GM12878 (cell line): ENCODE data around the gene ZNF501. TPM values are rescaled to one million over a fixed set of nuclear protein-coding genes. Genes with fewer than 3 reads are reported as not detected.

ENCODE experiments used
- ATAC-seq: fragments of 200-7000 bp; cut with Tn5 transposase; 3 replicates; pipeline ENCODE4 v1.9.1; 2020; ENCODE audit warnings: mild to moderate bottlenecking, moderate library complexity
- BruUV-seq: library from RNA; stranded (reverse); fragments of 400-500 nt; replicated peaks from 2 replicates; lab custom pipeline; 2021; lab: Mats Ljungman, UMichigan
- CTCF ChIA-PET: fragments of 300-600 bp; sonication (Branson Sonifier 250); formaldehyde crosslinking; extraction: SDS; loops from one replicate; lab custom pipeline; 2021; ENCODE audit warnings: inconsistent platforms; lab: Yijun Ruan, JAX
- POLR2A ChIA-PET: fragments of 350-600 bp; formaldehyde crosslinking; extraction: SDS; loops from one replicate; lab custom pipeline; 2021; ENCODE audit warnings: inconsistent platforms; lab: Charles Lee
- RAD21 ChIA-PET: fragments of 300-600 bp; sonication (Branson Sonifier 250); formaldehyde crosslinking; loops from one replicate; lab custom pipeline; 2023; ENCODE audit warnings: antibody characterized with exemption; ENCODE audit not compliant: unreplicated experiment; lab: Charles Lee
- SMC1A ChIA-PET: fragments of 300-600 bp; sonication (Branson Sonifier 250); formaldehyde crosslinking; loops from one replicate; lab custom pipeline; 2023; ENCODE audit not compliant: unreplicated experiment, uncharacterized antibody; lab: Charles Lee
- DNase-seq: peaks from one replicate; pipeline ENCODE4 v3.0.0-alpha.2; 2011; ENCODE audit warnings: low read depth, low spot score
- FAIRE-seq: peaks from 3 replicates; lab custom pipeline; 2011; peaks lifted over from hg19 to GRCh38; lab: Jason Lieb, UNC
- H2AFZ ChIP-seq: 2 replicates; pipeline ENCODE4 v1.6.0; 2011; ENCODE audit warnings: low read depth, low read length, control low read depth; ENCODE audit not compliant: control insufficient read depth
- H3K27ac ChIP-seq: 2 replicates; pipeline ENCODE4 v1.5.1; 2011; ENCODE audit warnings: control low read depth; ENCODE audit not compliant: control insufficient read depth, insufficient read depth
- H3K27me3 ChIP-seq, 2 experiments: replicated peaks in 1 of 2; 2 replicates each; pipeline versions ENCODE4 v1.6.0 to v1.6.1; 2011; ENCODE audit warnings: low read length in 1 of 2; ENCODE audit not compliant: control insufficient read depth in 2 of 2, insufficient read depth in 2 of 2
- H3K36me3 ChIP-seq, 2 experiments: 2 replicates each; pipeline ENCODE4 v1.5.1; 2011; ENCODE audit warnings: low read length in 1 of 2; ENCODE audit not compliant: control insufficient read depth in 2 of 2, insufficient read depth in 2 of 2
- H3K4me1 ChIP-seq: 2 replicates; pipeline ENCODE4 v1.6.1; 2011; ENCODE audit warnings: mild to moderate bottlenecking, low read length, moderate library complexity, mixed read lengths; ENCODE audit not compliant: control insufficient read depth, insufficient read depth
- H3K4me2 ChIP-seq: 2 replicates; pipeline ENCODE4 v1.6.0; 2011; ENCODE audit warnings: control low read depth; ENCODE audit not compliant: control insufficient read depth, insufficient read depth
- H3K4me3 ChIP-seq: fragments of 200-600 bp; sonication (generic); 2 replicates; pipeline ENCODE4 v1.5.1; 2016
- H3K79me2 ChIP-seq: 2 replicates; pipeline ENCODE4 v1.6.0; 2011; ENCODE audit warnings: low read length; ENCODE audit not compliant: control insufficient read depth, insufficient read depth
- H3K9ac ChIP-seq: 2 replicates; pipeline ENCODE4 v1.8.0; 2011; ENCODE audit warnings: low read length, control low read depth, mixed read lengths; ENCODE audit not compliant: control insufficient read depth, insufficient read depth
- H3K9me3 ChIP-seq: replicated peaks from 3 replicates; pipeline ENCODE4 v1.5.1; 2011; ENCODE audit warnings: mild to moderate bottlenecking, low read length; ENCODE audit not compliant: control insufficient read depth, insufficient read depth
- H4K20me1 ChIP-seq: 2 replicates; pipeline ENCODE4 v1.6.0; 2011; ENCODE audit not compliant: control insufficient read depth, insufficient read depth
- EGR1 ChIP-seq, 2 experiments: IDR thresholded peaks; 1 replicate in 1 of 2; 2 replicates in 1 of 2; pipeline ENCODE4 v1.6.1; 2011 to 2012; ENCODE audit warnings: low read depth in 2 of 2, low read length in 2 of 2, borderline replicate concordance in 1 of 2, mild to moderate bottlenecking in 1 of 2, moderate library complexity in 1 of 2
- NFYA ChIP-seq: IDR thresholded peaks from 2 replicates; pipeline ENCODE4 v1.6.1; 2011; ENCODE audit warnings: low read depth, mild to moderate bottlenecking, low read length, improper control_type of control experiment, borderline replicate concordance
- WGBS: methylation state at CpG from one replicate; pipeline ENCODE4 v1.1.6; 2016; ENCODE audit warnings: low lambda C conversion rate; ENCODE audit not compliant: insufficient replicate concordance, insufficient coverage; ENCODE audit errors: missing lambda C conversion rate; 5-methylcytosine and 5-hydroxymethylcytosine counted together
- in situ Hi-C: fragments of 300-500 bp; cut with MboI; formaldehyde crosslinking; loops from 9 replicates; pipeline ENCODE4 v1.14.3; 2018; ENCODE audit warnings: mixed read lengths
- intact Hi-C: fragments of 100-400 bp; cut with micrococcal nuclease; formaldehyde crosslinking; loops from one replicate; pipeline ENCODE4 v1.14.2; 2022; ENCODE audit not compliant: unreplicated experiment
- polyA plus RNA-seq, 11 experiments: library from polyadenylated mRNA; depleted of rRNA in 4 of 11; unstranded in 6 of 11; stranded (reverse) in 5 of 11; fragments of >200 nt; fragmentation: Nextera tagmentation in 4 of 11; fragmentation: Illumina TruSeq in 1 of 11; extraction: Ambion mirVana in 4 of 11; extraction: Trizol in 1 of 11; gene quantifications; 1 replicate in 1 of 11; 2 replicates in 10 of 11; pipeline versions ENCODE4 v1.2.1 to v1.2.3, GENCODE V29; 2011 to 2016; ENCODE audit warnings: inconsistent platforms in 2 of 11, missing spikeins in 2 of 11, low read depth in 1 of 11
- total RNA-seq, 4 experiments: library from RNA; depleted of rRNA in 3 of 4; stranded (reverse); fragments of >200 nt in 3 of 4; fragmentation: Illumina TruSeq in 1 of 4; extraction: Trizol in 1 of 4; gene quantifications; 2 replicates each; pipeline versions ENCODE4 v1.2.1 to v1.2.3, GENCODE V29; 2013 to 2021

ZNF501 gene
- total and polyA plus RNA-seq, 10 of the 15 experiments (the other 5 are each of a cell fraction or from before 2014, with no cell fraction given), result 0.35 to 3.8 (median 1.7) TPM

- DNase-seq, result no peak
- POLR2A ChIA-PET, result interaction anchor here (0.9 to 1.7 kb wide), 3 partner anchors 9 to 88 kb away, joined by 3 to 8 read pairs (median 3); partner anchors contain the start of genes KIAA1143 and KIF15
- intact Hi-C loops, result no loop called here
Measured at GRCh38 chr3:44772099-44772442, 42.6 kb downstream of the ZNF501 start.

GRCh38 chr3:44782891-44783290 lies 53.5 kb downstream of the ZNF501 start:
- RAD21 ChIA-PET, result no interaction called here
- SMC1A ChIA-PET, result no interaction called here
- WGBS, result 97% methylated on average over 4 of the region's 4 CpGs
- no peaks in the 10 kb centered on the region for H3K4me1 ChIP-seq
- in situ Hi-C loops, result no loop called here
- no peaks in the 10 kb centered on the region for H3K9me3 ChIP-seq
- FAIRE-seq (no peak), ATAC-seq (no peak), DNase-seq (no peak)
- no peak overlapping the region for H3K4me2 ChIP-seq
- H4K20me1 ChIP-seq, result no peaks in the 10 kb centered on the region
- CTCF ChIA-PET, result no interaction called here
- no TSS peak for BruUV-seq
- no peak overlapping the region for H2AFZ ChIP-seq
- H3K27me3 ChIP-seq, result no peaks in the 10 kb centered on the region
- no peaks in the 10 kb centered on the region for H3K79me2 ChIP-seq
- POLR2A ChIA-PET, result no interaction called here
- no peak overlapping the region for H3K4me3 ChIP-seq
- H3K36me3 ChIP-seq, result peaks cover 0 to 11% of the 10 kb centered on the region in 2 experiments; a peak in 3 of 4 replicates
- no peak overlapping the region for H3K9ac ChIP-seq
- no peak for TF ChIP-seq NFYA
- TF ChIP-seq, all 136 proteins: peak for 0
- no peak overlapping the region for H3K27ac ChIP-seq
- intact Hi-C loops, result no loop called here

More at GRCh38 chr3:44772099-44772442, 42.6 kb downstream of the ZNF501 start:
- FAIRE-seq, result no peak
- Histone ChIP-seq H2AFZ (no peak overlapping the region), H3K27me3 (no peaks in the 10 kb centered on the region)
- no peak for TF ChIP-seq EGR1 (IDR thresholded peaks at IDR 0.05; ENCODE audit: borderline replicate concordance in 1 of 2, low read depth in 2 of 2, low read length in 2 of 2)
- TF ChIP-seq, all 136 proteins: peak for 0
- peaks cover 2 to 13% of the 10 kb centered on the region in 2 experiments for H3K36me3 ChIP-seq
- CTCF ChIA-PET, result no interaction called here
- ATAC-seq, result no peak
- no peaks in the 10 kb centered on the region for H4K20me1 ChIP-seq
- peaks cover 5% of the 10 kb centered on the region; the same call in 2 of the 3 replicates for H3K9me3 ChIP-seq
- no peak overlapping the region for H3K27ac ChIP-seq
- no TSS peak for BruUV-seq
- H3K4me2 ChIP-seq, result no peak overlapping the region
- H3K9ac ChIP-seq, result no peak overlapping the region
- H3K4me1 ChIP-seq, result no peaks in the 10 kb centered on the region
- no peaks in the 10 kb centered on the region; the same call in none of the 2 replicates for H3K79me2 ChIP-seq
- SMC1A ChIA-PET, result no interaction called here
- H3K4me3 ChIP-seq, result no peak overlapping the region
- RAD21 ChIA-PET, result no interaction called here
- WGBS, result 100% methylated on average over 1 of the region's 1 CpG
- in situ Hi-C loops, result no loop called here

Other genes starting within 250 kb of the ZNF501 start
Only the 7 nearest of the 11 such genes appear.
- 1.1 and 1.3 TPM in 2 replicates for gene ZNF660, start 144.7 kb upstream of the ZNF501 start, total RNA-seq (2014; rRNA removed)
- 2.1 and 2.9 TPM in 2 replicates for gene ZNF660, start 144.7 kb upstream of the ZNF501 start, total RNA-seq (2014; rRNA removed; fragmentation: Illumina TruSeq; extraction: Trizol)
- gene ZNF660, start 144.7 kb upstream of the ZNF501 start, total RNA-seq (2021), result 2.4 and 2.9 TPM in 2 replicates
- 1.7 and 3.2 TPM in 2 replicates for gene ZNF660, start 144.7 kb upstream of the ZNF501 start, polyA plus RNA-seq (2011; rRNA removed)
- gene ZNF660, start 144.7 kb upstream of the ZNF501 start, polyA plus RNA-seq (2014; fragmentation: Illumina TruSeq; extraction: Trizol), result 1.5 and 3.4 TPM in 2 replicates
- 1 to 10 TPM in 1 of 2 experiments, under 1 TPM in 1; 0.62 to 2.0 TPM for gene ZNF660, start 144.7 kb upstream of the ZNF501 start, polyA plus RNA-seq (2014; fragmentation: Nextera tagmentation; extraction: Ambion mirVana)
- gene ZNF660, start 144.7 kb upstream of the ZNF501 start, polyA plus RNA-seq (2014; rRNA removed), result 0.77 and 1.5 TPM in 2 replicates
- 1 to 10 TPM; 1.7 to 2.6 TPM for gene ZNF660, start 144.7 kb upstream of the ZNF501 start, polyA plus RNA-seq (2016; fragmentation: Nextera tagmentation; extraction: Ambion mirVana)
- 10.1 and 12.4 TPM in 2 replicates for gene ZNF197, start 104.6 kb upstream of the ZNF501 start, total RNA-seq (2014; rRNA removed)
- gene ZNF197, start 104.6 kb upstream of the ZNF501 start, total RNA-seq (2014; rRNA removed; fragmentation: Illumina TruSeq; extraction: Trizol), result 16.5 and 16.6 TPM in 2 replicates
- gene ZNF197, start 104.6 kb upstream of the ZNF501 start, total RNA-seq (2021), result 10.0 and 10.2 TPM in 2 replicates
- 10.5 and 14.4 TPM in 2 replicates for gene ZNF197, start 104.6 kb upstream of the ZNF501 start, polyA plus RNA-seq (2011; rRNA removed)
- 14.5 and 15.3 TPM in 2 replicates for gene ZNF197, start 104.6 kb upstream of the ZNF501 start, polyA plus RNA-seq (2014; fragmentation: Illumina TruSeq; extraction: Trizol)
- gene ZNF197, start 104.6 kb upstream of the ZNF501 start, polyA plus RNA-seq (2014; fragmentation: Nextera tagmentation; extraction: Ambion mirVana), result 1 to 10 TPM; 3.2 to 4.4 TPM
- 6.7 and 9.4 TPM in 2 replicates for gene ZNF197, start 104.6 kb upstream of the ZNF501 start, polyA plus RNA-seq (2014; rRNA removed)
- 1 to 10 TPM; 7.6 to 7.8 TPM for gene ZNF197, start 104.6 kb upstream of the ZNF501 start, polyA plus RNA-seq (2016; fragmentation: Nextera tagmentation; extraction: Ambion mirVana)
- 12.4 and 14.3 TPM in 2 replicates for gene ZNF35, start 80.9 kb upstream of the ZNF501 start, total RNA-seq (2014; rRNA removed)
- gene ZNF35, start 80.9 kb upstream of the ZNF501 start, total RNA-seq (2014; rRNA removed; fragmentation: Illumina TruSeq; extraction: Trizol), result 21.1 and 21.2 TPM in 2 replicates
- gene ZNF35, start 80.9 kb upstream of the ZNF501 start, total RNA-seq (2021), result 15.2 and 18.2 TPM in 2 replicates
- gene ZNF35, start 80.9 kb upstream of the ZNF501 start, polyA plus RNA-seq (2011; rRNA removed), result 9.3 and 10.1 TPM in 2 replicates
- gene ZNF35, start 80.9 kb upstream of the ZNF501 start, polyA plus RNA-seq (2014; fragmentation: Illumina TruSeq; extraction: Trizol), result 16.9 and 17.4 TPM in 2 replicates
- 10 to 100 TPM; 14.3 to 14.7 TPM for gene ZNF35, start 80.9 kb upstream of the ZNF501 start, polyA plus RNA-seq (2014; fragmentation: Nextera tagmentation; extraction: Ambion mirVana)
- 7.0 and 10.0 TPM in 2 replicates for gene ZNF35, start 80.9 kb upstream of the ZNF501 start, polyA plus RNA-seq (2014; rRNA removed)
- gene ZNF35, start 80.9 kb upstream of the ZNF501 start, polyA plus RNA-seq (2016; fragmentation: Nextera tagmentation; extraction: Ambion mirVana), result 10 to 100 TPM; 10.8 to 12.3 TPM
- 0.96 and 1.5 TPM in 2 replicates for gene ZNF502, start 17.0 kb upstream of the ZNF501 start, total RNA-seq (2014; rRNA removed)
- gene ZNF502, start 17.0 kb upstream of the ZNF501 start, total RNA-seq (2014; rRNA removed; fragmentation: Illumina TruSeq; extraction: Trizol), result 1.6 and 1.8 TPM in 2 replicates
- gene ZNF502, start 17.0 kb upstream of the ZNF501 start, total RNA-seq (2021), result 1.2 and 1.4 TPM in 2 replicates
- 0.39 and 0.50 TPM in 2 replicates for gene ZNF502, start 17.0 kb upstream of the ZNF501 start, polyA plus RNA-seq (2011; rRNA removed)
- gene ZNF502, start 17.0 kb upstream of the ZNF501 start, polyA plus RNA-seq (2014; fragmentation: Illumina TruSeq; extraction: Trizol), result 1.2 and 1.6 TPM in 2 replicates
- 1 to 10 TPM in 1 of 2 experiments, under 1 TPM in 1; 0.84 to 1.0 TPM for gene ZNF502, start 17.0 kb upstream of the ZNF501 start, polyA plus RNA-seq (2014; fragmentation: Nextera tagmentation; extraction: Ambion mirVana)
- gene ZNF502, start 17.0 kb upstream of the ZNF501 start, polyA plus RNA-seq (2014; rRNA removed), result 0.61 and 0.69 TPM in 2 replicates
- 1 to 10 TPM; 1.3 to 1.7 TPM for gene ZNF502, start 17.0 kb upstream of the ZNF501 start, polyA plus RNA-seq (2016; fragmentation: Nextera tagmentation; extraction: Ambion mirVana)
- 25.3 and 28.7 TPM in 2 replicates for gene KIAA1143, start 32.0 kb downstream of the ZNF501 start, total RNA-seq (2014; rRNA removed)
- gene KIAA1143, start 32.0 kb downstream of the ZNF501 start, total RNA-seq (2014; rRNA removed; fragmentation: Illumina TruSeq; extraction: Trizol), result 35.1 and 37.6 TPM in 2 replicates
- 26.6 and 29.7 TPM in 2 replicates for gene KIAA1143, start 32.0 kb downstream of the ZNF501 start, total RNA-seq (2021)
- gene KIAA1143, start 32.0 kb downstream of the ZNF501 start, polyA plus RNA-seq (2011; rRNA removed), result 19.3 and 30.8 TPM in 2 replicates
- gene KIAA1143, start 32.0 kb downstream of the ZNF501 start, polyA plus RNA-seq (2014; fragmentation: Illumina TruSeq; extraction: Trizol), result 34.8 and 47.1 TPM in 2 replicates
- gene KIAA1143, start 32.0 kb downstream of the ZNF501 start, polyA plus RNA-seq (2014; fragmentation: Nextera tagmentation; extraction: Ambion mirVana), result 10 to 100 TPM; 22.5 to 27.1 TPM
- 10.8 and 11.4 TPM in 2 replicates for gene KIAA1143, start 32.0 kb downstream of the ZNF501 start, polyA plus RNA-seq (2014; rRNA removed)
- 10 to 100 TPM; 30.8 to 31.6 TPM for gene KIAA1143, start 32.0 kb downstream of the ZNF501 start, polyA plus RNA-seq (2016; fragmentation: Nextera tagmentation; extraction: Ambion mirVana)
- gene KIF15, start 32.2 kb downstream of the ZNF501 start, total RNA-seq (2014; rRNA removed), result 24.0 and 25.2 TPM in 2 replicates
- 50.1 and 51.8 TPM in 2 replicates for gene KIF15, start 32.2 kb downstream of the ZNF501 start, total RNA-seq (2014; rRNA removed; fragmentation: Illumina TruSeq; extraction: Trizol)
- gene KIF15, start 32.2 kb downstream of the ZNF501 start, total RNA-seq (2021), result 25.7 and 29.3 TPM in 2 replicates
- gene KIF15, start 32.2 kb downstream of the ZNF501 start, polyA plus RNA-seq (2011; rRNA removed), result 25.8 and 44.2 TPM in 2 replicates
- 42.2 and 45.4 TPM in 2 replicates for gene KIF15, start 32.2 kb downstream of the ZNF501 start, polyA plus RNA-seq (2014; fragmentation: Illumina TruSeq; extraction: Trizol)
- 10 to 100 TPM; 12.3 to 16.3 TPM for gene KIF15, start 32.2 kb downstream of the ZNF501 start, polyA plus RNA-seq (2014; fragmentation: Nextera tagmentation; extraction: Ambion mirVana)
- gene KIF15, start 32.2 kb downstream of the ZNF501 start, polyA plus RNA-seq (2014; rRNA removed), result 14.4 and 23.1 TPM in 2 replicates
- 10 to 100 TPM; 26.2 to 34.0 TPM for gene KIF15, start 32.2 kb downstream of the ZNF501 start, polyA plus RNA-seq (2016; fragmentation: Nextera tagmentation; extraction: Ambion mirVana)
- gene TMEM42, start 132.3 kb downstream of the ZNF501 start, total RNA-seq (2014; rRNA removed), result 10.8 and 12.6 TPM in 2 replicates
- gene TMEM42, start 132.3 kb downstream of the ZNF501 start, total RNA-seq (2014; rRNA removed; fragmentation: Illumina TruSeq; extraction: Trizol), result 6.8 and 7.2 TPM in 2 replicates
- 12.8 and 13.8 TPM in 2 replicates for gene TMEM42, start 132.3 kb downstream of the ZNF501 start, total RNA-seq (2021)
- 15.3 and 20.5 TPM in 2 replicates for gene TMEM42, start 132.3 kb downstream of the ZNF501 start, polyA plus RNA-seq (2011; rRNA removed)
- 7.6 and 8.3 TPM in 2 replicates for gene TMEM42, start 132.3 kb downstream of the ZNF501 start, polyA plus RNA-seq (2014; fragmentation: Illumina TruSeq; extraction: Trizol)
- gene TMEM42, start 132.3 kb downstream of the ZNF501 start, polyA plus RNA-seq (2014; fragmentation: Nextera tagmentation; extraction: Ambion mirVana), result 10 to 100 TPM in 1 of 2 experiments, 1 to 10 TPM in 1; 5.0 to 11.6 TPM
- gene TMEM42, start 132.3 kb downstream of the ZNF501 start, polyA plus RNA-seq (2014; rRNA removed), result 16.9 and 17.5 TPM in 2 replicates
- gene TMEM42, start 132.3 kb downstream of the ZNF501 start, polyA plus RNA-seq (2016; fragmentation: Nextera tagmentation; extraction: Ambion mirVana), result 10 to 100 TPM; 14.8 to 15.4 TPM